Measurements from ENCODE around the gene TK1. TPM values are rescaled to one million over a fixed set of nuclear protein-coding genes. Genes with fewer than 3 reads are reported as not detected.

TK1 gene
- total and polyA plus RNA-seq, 2 donors from 2014 or later, result 9.3 to 12.7 TPM

DNA sequence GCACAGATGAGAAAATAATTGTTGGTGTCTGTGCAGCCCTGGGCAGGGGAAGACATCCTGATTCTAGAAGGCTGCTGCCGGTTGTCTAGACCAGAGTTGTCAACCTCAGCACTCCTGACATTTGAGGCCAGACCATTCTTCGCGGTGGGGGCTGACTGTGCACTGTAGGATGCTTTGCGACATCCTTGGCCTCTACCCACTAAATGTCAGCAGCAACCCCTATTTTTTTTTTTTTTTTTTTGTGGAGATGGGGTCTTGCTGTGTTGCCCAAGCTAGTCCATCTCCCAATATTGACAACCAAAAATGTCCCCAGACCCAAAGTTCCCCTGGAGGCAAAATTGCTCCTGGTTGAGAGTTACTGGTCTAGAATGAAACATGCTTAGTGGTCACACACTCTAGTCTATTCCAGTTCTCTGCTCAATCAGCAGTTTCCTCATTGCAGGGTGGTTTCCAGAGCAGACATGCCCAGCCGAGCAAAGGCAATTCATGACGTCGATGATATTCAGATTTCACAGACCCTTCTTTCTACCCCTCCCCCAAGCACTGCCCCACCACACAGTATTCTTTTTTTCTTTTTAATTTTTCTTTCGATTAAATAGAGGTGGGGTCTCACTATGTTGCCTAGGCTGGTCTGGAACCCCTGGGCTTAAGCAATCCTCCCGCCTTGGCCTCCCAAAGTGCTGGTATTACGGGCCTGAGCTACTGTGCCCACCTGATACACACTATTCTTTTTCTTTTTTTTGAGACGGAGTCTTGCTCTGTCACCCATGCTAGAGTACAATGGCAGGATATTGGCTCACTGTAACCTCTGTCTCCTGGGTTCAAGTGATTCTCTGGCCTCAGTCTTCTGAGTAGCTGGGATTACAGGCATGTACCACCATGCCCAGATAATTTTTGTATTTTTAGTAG lies 31.7 kb downstream of the TK1 start:
- peak in 2 of 5 donors; percentile 68 to 80 for DNase-seq

GRCh38 chr17:78151514-78152008 lies 35.3 kb downstream of the TK1 start:
- H3K9ac ChIP-seq (ENCODE audit: low read length in 3 of 3), result no peak overlapping the region
- no peak for FAIRE-seq
- no peaks in the 10 kb centered on the region for H3K36me3 ChIP-seq (ENCODE audit: control insufficient read depth in 2 of 3, insufficient read depth in 3 of 3, low read length in 3 of 3)
- H3K4me3 ChIP-seq (ENCODE audit: low read length in 3 of 3), result no peak overlapping the region
- peaks cover 0 to 8% (median 7%) of the 10 kb centered on the region in 3 donors for H3K4me1 ChIP-seq (ENCODE audit: control insufficient read depth in 2 of 3, insufficient read depth in 2 of 3, low read depth in 1 of 3, low read length in 3 of 3)
- TF ChIP-seq, protein P1, sequence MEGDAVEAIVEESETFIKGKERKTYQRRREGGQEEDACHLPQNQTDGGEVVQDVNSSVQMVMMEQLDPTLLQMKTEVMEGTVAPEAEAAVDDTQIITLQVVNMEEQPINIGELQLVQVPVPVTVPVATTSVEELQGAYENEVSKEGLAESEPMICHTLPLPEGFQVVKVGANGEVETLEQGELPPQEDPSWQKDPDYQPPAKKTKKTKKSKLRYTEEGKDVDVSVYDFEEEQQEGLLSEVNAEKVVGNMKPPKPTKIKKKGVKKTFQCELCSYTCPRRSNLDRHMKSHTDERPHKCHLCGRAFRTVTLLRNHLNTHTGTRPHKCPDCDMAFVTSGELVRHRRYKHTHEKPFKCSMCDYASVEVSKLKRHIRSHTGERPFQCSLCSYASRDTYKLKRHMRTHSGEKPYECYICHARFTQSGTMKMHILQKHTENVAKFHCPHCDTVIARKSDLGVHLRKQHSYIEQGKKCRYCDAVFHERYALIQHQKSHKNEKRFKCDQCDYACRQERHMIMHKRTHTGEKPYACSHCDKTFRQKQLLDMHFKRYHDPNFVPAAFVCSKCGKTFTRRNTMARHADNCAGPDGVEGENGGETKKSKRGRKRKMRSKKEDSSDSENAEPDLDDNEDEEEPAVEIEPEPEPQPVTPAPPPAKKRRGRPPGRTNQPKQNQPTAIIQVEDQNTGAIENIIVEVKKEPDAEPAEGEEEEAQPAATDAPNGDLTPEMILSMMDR (IDR thresholded peaks at IDR 0.05; ENCODE audit: borderline replicate concordance, extremely low read depth, insufficient read depth), result no peak
- peak overlapping the region; percentile 32 to 44 for H3K27ac ChIP-seq (ENCODE audit: low read depth in 2 of 2, low read length in 2 of 2)
- H3K27me3 ChIP-seq (ENCODE audit: control insufficient read depth, insufficient read depth, low read length), result no peaks in the 10 kb centered on the region
- intact Hi-C loops (cut with DNase I), result no loop called here
- peak in 3 of 5 donors; percentile 61 to 89 (median 62) for DNase-seq
- no peaks in the 10 kb centered on the region for H3K9me3 ChIP-seq (ENCODE audit: control insufficient read depth in 2 of 3, insufficient read depth in 1 of 3, low read length in 3 of 3)

More for the DNA sequence above, 31.7 kb downstream of the TK1 start:
- intact Hi-C loops (cut with DNase I), result no loop called here
- Histone ChIP-seq H3K36me3 (ENCODE audit: control insufficient read depth in 2 of 3, insufficient read depth in 3 of 3, low read length in 3 of 3) (no peaks in the 10 kb centered on the region), H3K9ac (ENCODE audit: low read length in 3 of 3) (no peak overlapping the region), H3K27me3 (ENCODE audit: control insufficient read depth, insufficient read depth, low read length) (no peaks in the 10 kb centered on the region), H3K9me3 (ENCODE audit: control insufficient read depth in 2 of 3, insufficient read depth in 1 of 3, low read length in 3 of 3) (no peaks in the 10 kb centered on the region), H3K27ac (ENCODE audit: low read depth in 2 of 2, low read length in 2 of 2) (no peak overlapping the region), H3K4me3 (ENCODE audit: low read length in 3 of 3) (no peak overlapping the region), H3K4me1 (ENCODE audit: control insufficient read depth in 2 of 3, insufficient read depth in 2 of 3, low read depth in 1 of 3, low read length in 3 of 3) (peaks cover 0 to 7% (median 2%) of the 10 kb centered on the region in 3 donors)
- TF ChIP-seq, protein P1 (IDR thresholded peaks at IDR 0.05; ENCODE audit: borderline replicate concordance, extremely low read depth, insufficient read depth), result no peak
- FAIRE-seq, result no peak

- Histone ChIP-seq H3K9me3 (ENCODE audit: control insufficient read depth in 2 of 3, insufficient read depth in 1 of 3, low read length in 3 of 3) (no peaks in the 10 kb centered on the region), H3K27ac (ENCODE audit: low read depth in 2 of 2, low read length in 2 of 2) (no peak overlapping the region), H3K27me3 (ENCODE audit: control insufficient read depth, insufficient read depth, low read length) (no peaks in the 10 kb centered on the region), H3K4me1 (ENCODE audit: control insufficient read depth in 2 of 3, insufficient read depth in 2 of 3, low read depth in 1 of 3, low read length in 3 of 3) (peaks cover 0 to 30% (median 28%) of the 10 kb centered on the region in 3 donors), H3K4me3 (ENCODE audit: low read length in 3 of 3) (no peak overlapping the region), H3K9ac (ENCODE audit: low read length in 3 of 3) (no peak overlapping the region), H3K36me3 (ENCODE audit: control insufficient read depth in 2 of 3, insufficient read depth in 3 of 3, low read length in 3 of 3) (no peaks in the 10 kb centered on the region)
- no peak for DNase-seq
- TF ChIP-seq, protein P1 (IDR thresholded peaks at IDR 0.05; ENCODE audit: borderline replicate concordance, extremely low read depth, insufficient read depth), result no peak
- intact Hi-C loops (cut with DNase I), result no loop called here
- no peak for FAIRE-seq
These were observed 38.4 kb downstream of the TK1 start for GRCh38 chr17:78148286-78149016.

Data from kidney (tissue), 14 donors.